Sigmoid colon (tissue), 7 donors: Measurements from ENCODE around the gene FNDC10. TPM values are rescaled to one million over a fixed set of nuclear protein-coding genes. Genes with fewer than 3 reads are reported as not detected.
"Not testable (repeated sequence)": the region's sequence is repeated elsewhere in the genome, so short reads cannot be mapped to it uniquely, and the experiment has no call there.

Source experiments
- DNase-seq: peaks from one replicate; pipeline ENCODE4 v3.0.0-alpha.2; 2019
- H3K27ac ChIP-seq, 4 donors: fragments of 200-600 bp; sonication (generic); one replicate each; pipeline ENCODE4 v1.5.1; 2016 to 2019; ENCODE audit warnings: mild to moderate bottlenecking in 1 of 4
- H3K27me3 ChIP-seq, 3 donors: fragments of 200-600 bp; sonication (generic); one replicate each; pipeline ENCODE4 v1.5.1; 2019; ENCODE audit warnings: mild to moderate bottlenecking in 1 of 3
- H3K36me3 ChIP-seq, 4 donors: fragments of 200-600 bp; sonication (generic); one replicate each; pipeline ENCODE4 v1.5.1; 2016 to 2019
- H3K4me1 ChIP-seq, 4 donors: fragments of 200-600 bp; sonication (generic); one replicate each; pipeline ENCODE4 v1.5.1; 2017 to 2019
- H3K4me3 ChIP-seq, 4 donors: fragments of 200-600 bp; sonication (generic); one replicate each; pipeline ENCODE4 v1.5.1; 2017 to 2019; ENCODE audit warnings: mild to moderate bottlenecking in 2 of 4, moderate library complexity in 1 of 4
- H3K9me3 ChIP-seq, 4 donors: fragments of 200-600 bp in 3 of 4; sonication (generic) in 3 of 4; one replicate each; pipeline versions ENCODE4 v1.5.1 to v1.6.1; 2013 to 2019
- CTCF ChIP-seq, 4 experiments: fragments of 450-650 bp in 3 of 4; fragments of 200-600 bp in 1 of 4; IDR thresholded peaks; one replicate each; pipeline ENCODE4 v1.5.1; 2016 to 2019; ENCODE audit warnings: antibody characterized with exemption in 4 of 4, mild to moderate bottlenecking in 3 of 4, moderate library complexity in 2 of 4
- EP300 ChIP-seq, 4 donors: sonication (generic); formaldehyde crosslinking; IDR thresholded peaks; one replicate each; pipeline ENCODE4 v1.6.1; 2017; ENCODE audit warnings: antibody characterized with exemption in 4 of 4
- POLR2A ChIP-seq, 2 donors: fragments of 450-650 bp; IDR thresholded peaks; one replicate each; pipeline ENCODE4 v1.6.1; 2016; ENCODE audit warnings: antibody characterized with exemption in 2 of 2, mild to moderate bottlenecking in 2 of 2, moderate library complexity in 2 of 2
- POLR2AphosphoS5 ChIP-seq, 4 donors: sonication (generic); formaldehyde crosslinking; IDR thresholded peaks; one replicate each; pipeline ENCODE4 v1.6.1; 2017; ENCODE audit warnings: antibody characterized with exemption in 4 of 4
- WGBS, 2 donors: extraction: QIAGEN DNeasy Blood & Tissue Kit; methylation state at CpG; one replicate each; pipeline ENCODE4 v1.1.7; 2013; 5-methylcytosine and 5-hydroxymethylcytosine counted together
- intact Hi-C: fragments of 100-400 bp; cut with DNase I; formaldehyde crosslinking; loops from one replicate; pipeline ENCODE4 v1.15.1; 2023
- polyA plus RNA-seq, 3 donors: library from polyadenylated mRNA; stranded (reverse); fragments of 200-250 nt; gene quantifications; one replicate each; pipeline ENCODE4 v1.2.3, GENCODE V29; 2013
- total RNA-seq, 4 donors: library from RNA; depleted of rRNA; stranded (reverse); fragments of >200 nt; gene quantifications; one replicate each; pipeline ENCODE4 v1.1.0, GENCODE V29; 2016
- donor health status: healthy with polysubstance abuse.
- donor health status: Bipolar disorder and iron deficiency.
- donor health status: healthy.

The FNDC10 gene
- total and polyA plus RNA-seq, 7 donors = 0.82 to 3.5 (median 2.2) TPM

DNA sequence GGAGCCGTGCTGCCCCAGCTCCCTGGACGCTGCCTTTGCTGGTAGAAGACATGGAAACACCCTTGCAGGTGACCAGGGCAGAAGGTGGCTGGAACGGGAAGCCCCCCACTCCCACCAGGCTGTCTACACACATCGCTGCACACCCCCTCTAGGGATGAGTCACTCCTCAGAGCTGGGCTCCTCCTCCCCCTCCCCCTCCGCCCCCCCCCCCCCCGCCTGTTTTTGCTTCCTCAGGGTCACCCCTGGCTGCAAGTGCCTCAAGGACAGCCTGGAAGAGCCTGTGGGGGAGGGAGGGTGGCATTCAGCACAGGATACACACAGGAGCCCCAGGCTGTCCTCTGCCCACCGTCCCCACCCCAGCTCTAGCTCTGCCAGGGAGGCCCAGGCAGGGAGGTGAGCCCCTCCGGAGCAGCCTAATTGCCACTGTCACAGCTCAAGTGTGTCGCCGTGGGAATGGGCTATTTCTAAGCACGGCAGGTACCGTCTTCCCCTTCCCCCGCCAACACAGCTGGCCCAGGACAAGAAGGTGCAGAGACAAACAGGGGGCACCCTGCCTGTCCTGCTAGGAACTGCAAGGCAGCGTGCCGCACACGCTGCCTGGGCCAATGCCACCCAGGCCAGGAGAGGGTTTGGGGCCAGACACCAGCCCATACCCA lies 2.5 kb downstream of the FNDC10 start:
- WGBS, 2 donors = 12 to 22% methylated on average over 15 of the region's 16 CpGs
- DNase-seq = no peak
- intact Hi-C loops = no loop called here
- no peaks in the 10 kb centered on the region for H3K36me3 ChIP-seq
- H3K27me3 ChIP-seq = peaks cover 31 to 57% (median 49%) of the 10 kb centered on the region in 3 donors
- no peaks in the 10 kb centered on the region for H3K9me3 ChIP-seq
- TF ChIP-seq EP300 (IDR thresholded peaks at IDR 0.05) = no peak
- no peak for TF ChIP-seq POLR2A (IDR thresholded peaks at IDR 0.05)
- no peak for TF ChIP-seq CTCF (IDR thresholded peaks at IDR 0.05)
- no peak for TF ChIP-seq POLR2AphosphoS5 (IDR thresholded peaks at IDR 0.05)
- no peak overlapping the region for H3K27ac ChIP-seq
- peaks cover 0 to 19% (median 14%) of the 10 kb centered on the region in 4 donors for H3K4me1 ChIP-seq
- no peak overlapping the region for H3K4me3 ChIP-seq

DNA sequence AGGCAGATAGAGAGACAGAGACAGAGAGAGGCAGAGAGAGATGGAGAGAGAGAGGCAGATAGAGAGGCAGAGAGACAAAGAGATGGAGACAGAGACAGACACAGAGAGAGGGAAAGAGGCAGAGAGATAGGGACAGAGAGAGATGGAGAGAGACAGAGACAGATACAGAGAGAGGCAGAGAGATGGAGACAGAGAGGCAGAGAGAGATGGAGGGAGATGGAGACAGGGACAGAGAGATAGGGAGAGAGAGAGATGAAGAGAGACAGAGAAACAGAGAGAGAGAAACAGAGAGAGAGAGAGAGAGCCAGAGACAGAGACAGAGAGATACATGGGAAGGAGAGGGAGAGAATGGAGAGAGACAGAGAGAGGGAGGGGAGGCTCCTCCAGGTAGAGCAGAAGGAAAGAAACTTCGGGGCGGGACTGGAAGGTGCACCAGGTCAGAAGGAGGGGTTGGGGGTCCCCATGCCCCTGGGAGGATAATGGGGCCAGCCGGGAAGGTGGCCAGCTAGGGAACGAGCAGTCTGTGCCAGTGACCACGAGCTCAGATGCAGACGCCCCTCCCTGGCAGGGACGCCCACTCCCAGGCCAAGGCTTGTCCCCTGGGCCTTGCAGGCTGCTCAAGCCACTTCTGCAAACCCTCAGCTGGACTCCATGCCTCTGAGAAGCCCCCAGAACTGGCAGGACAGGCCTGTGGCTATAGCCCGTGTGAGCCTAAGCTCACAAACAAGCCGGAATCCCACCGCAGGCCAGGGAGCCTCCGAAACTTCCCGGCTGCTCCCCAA lies 3.3 kb downstream of the FNDC10 start:
- no peak for TF ChIP-seq POLR2A (IDR thresholded peaks at IDR 0.05)
- no peak for TF ChIP-seq CTCF (IDR thresholded peaks at IDR 0.05)
- TF ChIP-seq EP300 (IDR thresholded peaks at IDR 0.05) = no peak
- no peak for TF ChIP-seq POLR2AphosphoS5 (IDR thresholded peaks at IDR 0.05)
- DNase-seq = no peak
- Histone ChIP-seq H3K27me3 (peaks cover 31 to 50% (median 45%) of the 10 kb centered on the region in 3 donors), H3K4me3 (no peak overlapping the region), H3K36me3 (no peaks in the 10 kb centered on the region), H3K27ac (no peak overlapping the region), H3K9me3 (no peaks in the 10 kb centered on the region), H3K4me1 (peaks cover 0 to 19% (median 14%) of the 10 kb centered on the region in 4 donors)
- 32 to 43% methylated on average over 12 of the region's 12 CpGs for WGBS, 2 donors
- intact Hi-C loops = no loop called here

DNA sequence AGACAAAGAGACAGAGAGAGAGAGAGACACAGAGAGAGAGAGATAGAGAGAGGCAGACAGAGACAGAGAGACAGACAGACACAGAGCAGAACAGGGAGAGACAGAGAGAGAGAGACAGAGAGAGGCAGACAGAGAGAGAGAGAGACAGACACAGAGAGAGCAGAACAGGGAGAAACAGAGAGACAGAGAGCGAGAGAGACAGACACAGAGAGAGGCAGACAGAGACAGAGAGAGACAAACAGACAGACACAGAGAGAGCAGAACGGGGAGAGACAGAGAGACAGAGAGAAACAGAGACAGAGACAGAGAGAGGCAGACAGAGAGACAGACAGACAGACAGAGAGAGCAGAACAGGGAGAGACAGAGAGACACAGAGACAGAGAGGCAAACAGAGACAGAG lies 4.6 kb downstream of the FNDC10 start:
- H3K27ac ChIP-seq, DNase-seq, H3K4me3 ChIP-seq, H3K36me3 ChIP-seq, H3K9me3 ChIP-seq, intact Hi-C loops: not testable (repeated sequence)
- H3K27me3 ChIP-seq = peaks cover 24 to 37% (median 31%) of the 10 kb centered on the region in 3 donors
- whole genome bisulfite sequencing, 2 donors = 73 to 91% methylated on average over 2 of the region's 2 CpGs
- peaks cover 0 to 13% (median 10%) of the 10 kb centered on the region in 4 donors for H3K4me1 ChIP-seq

DNA sequence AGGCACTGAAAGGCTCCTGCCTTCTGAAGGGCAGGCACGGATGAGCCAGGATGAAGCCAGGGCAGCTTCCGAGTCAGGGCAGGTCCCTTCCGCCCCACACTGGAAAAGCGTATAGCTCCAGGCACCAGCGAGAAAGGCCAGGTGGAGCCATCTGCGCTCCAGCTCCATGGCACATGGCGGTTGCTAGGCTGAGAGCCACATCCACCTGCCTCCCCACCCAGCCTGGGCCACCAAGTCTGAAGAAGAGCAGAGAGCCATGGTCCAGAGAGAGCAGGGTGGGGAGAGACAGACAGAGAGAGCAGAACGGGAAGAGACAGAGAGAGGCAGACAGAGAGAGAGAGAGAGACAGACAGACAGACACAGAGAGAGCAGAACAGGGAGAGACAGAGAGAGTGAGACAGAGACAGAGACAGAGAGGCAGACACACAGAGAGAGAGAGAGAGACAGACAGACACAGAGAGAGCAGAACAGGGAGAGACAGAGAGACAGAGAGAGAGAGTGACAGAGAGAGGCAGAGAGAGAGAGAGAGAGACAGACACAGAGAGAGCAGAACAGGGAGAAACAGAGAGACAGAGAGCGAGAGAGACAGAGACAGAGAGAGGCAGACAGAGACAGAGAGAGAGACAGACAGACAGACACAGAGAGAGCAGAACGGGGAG lies 5.2 kb downstream of the FNDC10 start:
- 33 to 67% methylated on average over 10 of the region's 10 CpGs for WGBS, 2 donors
- no peak for DNase-seq
- H3K36me3 ChIP-seq = no peaks in the 10 kb centered on the region
- intact Hi-C loops = no loop called here
- H3K27me3 ChIP-seq = peaks cover 21 to 39% (median 29%) of the 10 kb centered on the region in 3 donors
- H3K27ac ChIP-seq = no peak overlapping the region
- no peak overlapping the region for H3K4me3 ChIP-seq
- peaks cover 0 to 10% (median 7%) of the 10 kb centered on the region in 4 donors for H3K4me1 ChIP-seq
- no peak for TF ChIP-seq POLR2A (IDR thresholded peaks at IDR 0.05)
- no peak for TF ChIP-seq CTCF (IDR thresholded peaks at IDR 0.05)
- no peak for TF ChIP-seq EP300 (IDR thresholded peaks at IDR 0.05)
- TF ChIP-seq POLR2AphosphoS5 (IDR thresholded peaks at IDR 0.05) = no peak
- no peaks in the 10 kb centered on the region for H3K9me3 ChIP-seq
